Type B pancreatic cell (in vitro differentiated cells): Measurements from ENCODE around the gene RAB27B. TPM values are rescaled to one million over a fixed set of nuclear protein-coding genes. Genes with fewer than 3 reads are reported as not detected.

Experiments used
- DNase-seq: peaks from one replicate; pipeline ENCODE4 v3.0.0; 2021; ENCODE audit warnings: mixed read lengths; ENCODE audit not compliant: unreplicated experiment; ENCODE audit errors: extremely low spot score
- H3K27ac Mint-ChIP-seq: 2 replicates; pipeline ENCODE4 v1.8.0; 2021; ENCODE audit warnings: mild to moderate bottlenecking, mixed read lengths
- H3K27me3 Mint-ChIP-seq: 2 replicates; pipeline ENCODE4 v1.8.0; 2021; ENCODE audit warnings: mixed read lengths
- H3K36me3 Mint-ChIP-seq: 2 replicates; pipeline ENCODE4 v1.8.0; 2021; ENCODE audit warnings: mixed read lengths
- H3K4me1 Mint-ChIP-seq: one replicate; pipeline ENCODE4 v1.8.0; 2021; ENCODE audit warnings: mixed read lengths; ENCODE audit not compliant: unreplicated experiment
- H3K4me3 Mint-ChIP-seq: 2 replicates; pipeline ENCODE4 v1.8.0; 2021; ENCODE audit warnings: mild to moderate bottlenecking, mixed read lengths
- H3K9me3 Mint-ChIP-seq: 2 replicates; pipeline ENCODE4 v1.8.0; 2021; ENCODE audit warnings: mixed read lengths
- CTCF ChIP-seq: fragments of 200-600 bp; sonication (generic); conservative IDR thresholded peaks from 2 replicates; pipeline ENCODE4 v1.5.0; 2021; ENCODE audit warnings: antibody characterized with exemption, mild to moderate bottlenecking
- total RNA-seq: library from RNA; stranded (reverse); gene quantifications from 2 replicates; pipeline ENCODE4 v1.2.1, GENCODE V29; 2021; ENCODE audit warnings: low replicate concordance

Gene RAB27B
- total RNA-seq, 1 donor from 2014 or later = 9.4 TPM

- no peak for DNase-seq
- TF ChIP-seq CTCF = no peak
- Mint-ChIP-seq H3K4me1 (no peaks in the 10 kb centered on the region), H3K36me3 (no peaks in the 10 kb centered on the region), H3K27ac (no peak overlapping the region), H3K4me3 (no peak overlapping the region), H3K27me3 (peaks cover 5% of the 10 kb centered on the region), H3K9me3 (no peaks in the 10 kb centered on the region)
Observed at GRCh38 chr18:54906331-54907185, 78.3 kb downstream of the RAB27B start.

- Mint-ChIP-seq H3K27me3 (peaks cover 5% of the 10 kb centered on the region), H3K4me1 (no peaks in the 10 kb centered on the region), H3K4me3 (no peak overlapping the region), H3K27ac (no peak overlapping the region), H3K36me3 (no peaks in the 10 kb centered on the region), H3K9me3 (no peaks in the 10 kb centered on the region)
- DNase-seq = no peak
- TF ChIP-seq CTCF = no peak
Observed at GRCh38 chr18:54909538-54909937, 81.3 kb downstream of the RAB27B start.

GRCh38 chr18:54910161-54910919 lies 82.1 kb downstream of the RAB27B start:
- Mint-ChIP-seq H3K9me3 (no peaks in the 10 kb centered on the region), H3K27me3 (peaks cover 5% of the 10 kb centered on the region), H3K4me1 (no peaks in the 10 kb centered on the region), H3K27ac (no peak overlapping the region), H3K36me3 (no peaks in the 10 kb centered on the region), H3K4me3 (no peak overlapping the region)
- no peak for DNase-seq
- no peak for TF ChIP-seq CTCF

GRCh38 chr18:54911551-54911950 lies 83.3 kb downstream of the RAB27B start:
- no peak for DNase-seq
- H3K9me3 Mint-ChIP-seq = no peaks in the 10 kb centered on the region
- H3K27me3 Mint-ChIP-seq = peaks cover 5% of the 10 kb centered on the region
- H3K27ac Mint-ChIP-seq = no peak overlapping the region
- no peak for TF ChIP-seq CTCF
- no peaks in the 10 kb centered on the region for H3K36me3 Mint-ChIP-seq
- H3K4me1 Mint-ChIP-seq = no peaks in the 10 kb centered on the region
- H3K4me3 Mint-ChIP-seq = no peak overlapping the region

- no peak overlapping the region for H3K4me3 Mint-ChIP-seq
- no peak overlapping the region for H3K27ac Mint-ChIP-seq
- no peaks in the 10 kb centered on the region for H3K4me1 Mint-ChIP-seq
- H3K27me3 Mint-ChIP-seq = no peaks in the 10 kb centered on the region
- no peak for TF ChIP-seq CTCF
- no peak for DNase-seq
- H3K9me3 Mint-ChIP-seq = no peaks in the 10 kb centered on the region
- H3K36me3 Mint-ChIP-seq = no peaks in the 10 kb centered on the region
Observed at GRCh38 chr18:54914816-54915215, 86.5 kb downstream of the RAB27B start.
